Inferior parietal cortex (tissue), 1 donor: ENCODE data around the gene ENGASE.

Source experiments
- DNase-seq: peaks from one replicate; pipeline ENCODE4 v3.0.0-alpha.2; 2016; ENCODE audit errors: extremely low spot score

Gene ENGASE

DNA sequence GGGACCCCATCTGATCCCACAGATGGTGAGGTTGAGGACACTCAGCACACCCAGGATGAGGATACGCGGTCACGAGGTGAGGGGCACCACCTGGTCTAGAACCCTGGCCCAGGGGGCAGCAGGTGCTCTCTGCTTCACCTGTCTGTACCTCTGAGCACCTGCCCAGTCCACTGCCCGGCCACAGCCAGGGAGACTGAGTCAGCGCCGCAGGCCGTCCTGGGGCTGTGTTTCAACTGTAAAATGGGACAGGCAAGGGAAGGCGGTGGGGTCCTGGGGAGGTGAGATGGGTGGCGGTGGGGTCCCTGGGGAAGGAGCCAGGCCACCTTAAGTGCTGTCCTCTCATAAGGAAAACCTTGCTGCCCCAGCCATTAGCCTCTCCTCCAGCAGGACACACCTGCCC, 60.4 kb downstream of the ENGASE start:
- no peak for DNase-seq

DNA sequence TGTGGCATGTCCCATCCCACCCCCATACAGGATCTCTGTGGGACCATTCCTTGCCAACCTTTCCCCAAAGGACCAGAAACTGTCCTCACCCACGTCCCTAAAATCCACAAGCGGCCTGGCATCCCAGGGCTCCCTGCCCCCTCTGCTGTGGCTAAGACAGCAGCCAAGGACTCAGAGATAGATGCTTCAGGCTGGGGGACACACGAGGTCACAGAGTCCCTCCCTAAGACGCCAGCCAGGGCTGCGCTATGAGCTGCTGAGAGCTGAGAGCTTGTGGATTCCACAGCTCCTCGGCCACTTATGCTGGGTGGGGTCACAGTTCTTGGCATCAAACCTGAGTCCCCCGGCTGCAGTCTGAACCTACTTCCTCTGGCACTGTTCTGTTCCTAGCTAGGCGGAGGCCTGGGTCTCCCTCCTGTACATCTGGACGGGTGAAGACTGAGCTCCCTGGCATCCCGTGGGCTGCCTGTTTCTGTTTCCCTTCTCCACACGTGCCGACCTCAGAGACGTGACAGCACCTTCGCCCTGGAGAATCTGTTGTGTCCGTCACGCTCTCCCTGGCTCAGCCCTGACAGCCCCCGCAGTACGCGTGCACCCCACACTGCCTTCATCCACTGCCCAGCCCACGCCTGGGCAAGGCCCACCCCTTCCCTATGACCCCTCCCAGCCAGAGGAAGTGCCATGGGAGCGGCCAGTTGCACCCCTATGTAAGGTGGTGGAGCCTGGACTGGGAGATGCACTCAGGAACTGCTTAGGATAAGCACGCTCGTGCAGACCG, 61.2 kb downstream of the ENGASE start:
- DNase-seq: no peak
